CD14-positive monocyte (primary cell): ENCODE measurements around the gene MAPKAPK3. TPM values are rescaled to one million over a fixed set of nuclear protein-coding genes. Genes with fewer than 3 reads are reported as not detected.

ENCODE experiments used
- DNase-seq, 3 donors: peaks; one replicate each; pipeline ENCODE4 v3.0.0-alpha.2; 2011 to 2022
- H2AFZ ChIP-seq: 2 replicates; pipeline ENCODE4 v1.6.0; 2012; ENCODE audit warnings: mild to moderate bottlenecking, low read depth, low read length, inconsistent platforms; ENCODE audit not compliant: insufficient read depth, poor library complexity, severe bottlenecking
- H3K27ac ChIP-seq, 2 donors: 1 replicate in 1 of 2; 2 replicates in 1 of 2; pipeline ENCODE4 v1.5.1; 2012 to 2013; ENCODE audit warnings: low read length in 2 of 2, control low read depth in 1 of 2, inconsistent platforms in 1 of 2, low read depth in 1 of 2, mild to moderate bottlenecking in 1 of 2
- H3K27me3 ChIP-seq, 2 donors: one replicate each; pipeline versions ENCODE4 v1.6.0 to v1.6.1; 2011 to 2013; ENCODE audit warnings: low read length in 2 of 2; ENCODE audit not compliant: control insufficient read depth in 2 of 2, insufficient read depth in 2 of 2
- H3K36me3 ChIP-seq, 2 donors: replicated peaks in 1 of 2; 1 replicate in 1 of 2; 2 replicates in 1 of 2; pipeline versions ENCODE4 v1.5.1 to v1.6.1; 2012 to 2013; ENCODE audit warnings: low read length in 2 of 2, control low read depth in 1 of 2, inconsistent platforms in 1 of 2, mild to moderate bottlenecking in 1 of 2; ENCODE audit not compliant: insufficient read depth in 2 of 2, control insufficient read depth in 1 of 2
- H3K4me1 ChIP-seq, 2 donors: 1 replicate in 1 of 2; 2 replicates in 1 of 2; pipeline versions ENCODE4 v1.5.1 to v1.6.1; 2012 to 2013; ENCODE audit warnings: low read length in 2 of 2, control low read depth in 1 of 2, inconsistent platforms in 1 of 2, mild to moderate bottlenecking in 1 of 2, moderate library complexity in 1 of 2; ENCODE audit not compliant: insufficient read depth in 2 of 2, control insufficient read depth in 1 of 2
- H3K4me2 ChIP-seq: replicated peaks from 2 replicates; pipeline ENCODE3; 2012; ENCODE audit warnings: low read length, moderate library complexity, mild to moderate bottlenecking; ENCODE audit not compliant: poor library complexity, severe bottlenecking; ENCODE audit errors: extremely low read depth
- H3K4me3 ChIP-seq, 3 experiments: fragments of 200-600 bp in 1 of 3; sonication (generic) in 1 of 3; replicated peaks in 1 of 3; 1 replicate in 2 of 3; 2 replicates in 1 of 3; pipeline ENCODE4 v1.5.1; 2011 to 2013; ENCODE audit warnings: low read length in 3 of 3, mild to moderate bottlenecking in 3 of 3, control low read depth in 2 of 3, low read depth in 2 of 3, inconsistent platforms in 1 of 3, moderate library complexity in 1 of 3
- H3K79me2 ChIP-seq: 2 replicates; pipeline ENCODE4 v1.6.0; 2012; ENCODE audit warnings: mild to moderate bottlenecking, control low read depth, inconsistent platforms, low read length, moderate library complexity; ENCODE audit not compliant: insufficient read depth
- H3K9ac ChIP-seq: 2 replicates; pipeline ENCODE4 v1.6.0; 2017; ENCODE audit warnings: low read length, mild to moderate bottlenecking; ENCODE audit not compliant: insufficient read depth, poor library complexity, severe bottlenecking
- H3K9me3 ChIP-seq, 2 donors: replicated peaks in 1 of 2; 1 replicate in 1 of 2; 2 replicates in 1 of 2; pipeline versions ENCODE4 v1.5.1 to v1.6.1; 2012 to 2013; ENCODE audit warnings: low read length in 2 of 2, control low read depth in 1 of 2; ENCODE audit not compliant: control insufficient read depth in 1 of 2, insufficient read depth in 1 of 2
- H4K20me1 ChIP-seq: 2 replicates; pipeline ENCODE4 v1.6.0; 2012; ENCODE audit warnings: mild to moderate bottlenecking, low read length, control low read depth, moderate library complexity; ENCODE audit not compliant: insufficient read depth
- H3K27ac Mint-ChIP-seq, 7 donors: one replicate each; pipeline ENCODE4 v1.8.0; 2020; ENCODE audit warnings: mild to moderate bottlenecking in 7 of 7, mixed read lengths in 7 of 7, moderate library complexity in 6 of 7, inconsistent platforms in 2 of 7
- H3K27me3 Mint-ChIP-seq, 3 donors: one replicate each; pipeline ENCODE4 v1.8.0; 2021 to 2022; ENCODE audit warnings: low read depth in 3 of 3, mild to moderate bottlenecking in 3 of 3, mixed read lengths in 3 of 3, moderate library complexity in 3 of 3, inconsistent platforms in 1 of 3
- H3K36me3 Mint-ChIP-seq, 2 donors: one replicate each; pipeline ENCODE4 v1.8.0; 2020; ENCODE audit warnings: mixed read lengths in 2 of 2, inconsistent platforms in 1 of 2, mild to moderate bottlenecking in 1 of 2
- H3K4me1 Mint-ChIP-seq: one replicate; pipeline ENCODE4 v1.8.0; 2020; ENCODE audit warnings: mild to moderate bottlenecking, mixed read lengths
- H3K4me3 Mint-ChIP-seq, 2 donors: one replicate each; pipeline ENCODE4 v1.8.0; 2020; ENCODE audit warnings: mild to moderate bottlenecking in 2 of 2, mixed read lengths in 2 of 2, moderate library complexity in 1 of 2
- H3K9me3 Mint-ChIP-seq, 7 donors: one replicate each; pipeline ENCODE4 v1.8.0; 2020 to 2022; ENCODE audit warnings: mixed read lengths in 7 of 7, mild to moderate bottlenecking in 6 of 7, moderate library complexity in 6 of 7, inconsistent platforms in 2 of 7
- CTCF ChIP-seq: fragments of 200-600 bp; IDR thresholded peaks from one replicate; pipeline ENCODE4 v1.8.0; 2022; ENCODE audit warnings: antibody characterized with exemption, mild to moderate bottlenecking
- WGBS: methylation state at CpG from one replicate; pipeline ENCODE4 v1.1.5; 2013; ENCODE audit warnings: missing lambda C conversion rate; ENCODE audit not compliant: insufficient coverage; 5-methylcytosine and 5-hydroxymethylcytosine counted together
- intact Hi-C, 2 donors: fragments of 100-400 bp; cut with micrococcal nuclease; formaldehyde crosslinking; loops; one replicate each; pipeline versions ENCODE4 v1.15.0 to v1.15.1; 2023
- polyA plus RNA-seq, 3 donors: library from polyadenylated mRNA; depleted of rRNA in 1 of 3; unstranded in 2 of 3; stranded (reverse) in 1 of 3; fragments of 300-500 nt in 2 of 3; fragments of >200 nt in 1 of 3; fragmentation: Illumina TruSeq in 2 of 3; gene quantifications; 1 replicate in 2 of 3; 2 replicates in 1 of 3; pipeline ENCODE4 v1.2.3, GENCODE V29; 2012 to 2021

MAPKAPK3 gene
- polyA plus RNA-seq, 3 donors = 173 to 252 (median 201) TPM

GRCh38 chr3:50594253-50594785, 22.6 kb upstream of the MAPKAPK3 start:
- Histone ChIP-seq H4K20me1 (no peaks in the 10 kb centered on the region), H3K9me3 (no peaks in the 10 kb centered on the region), H3K79me2 (no peaks in the 10 kb centered on the region), H2AFZ (no peak overlapping the region), H3K4me3 (no peak overlapping the region), H3K27me3 (no peaks in the 10 kb centered on the region), H3K27ac (no peak overlapping the region), H3K9ac (no peak overlapping the region), H3K4me2 (no peak overlapping the region), H3K36me3 (no peaks in the 10 kb centered on the region), H3K4me1 (peaks cover 43 to 54% of the 10 kb centered on the region in 2 donors)
- H3K27ac Mint-ChIP-seq = peak overlapping the region in 1 of 7 donors; percentile 99
- H3K9me3 Mint-ChIP-seq = no peaks in the 10 kb centered on the region
- H3K4me3 Mint-ChIP-seq = no peak overlapping the region
- no peak for TF ChIP-seq CTCF
- intact Hi-C loops = no loop called here
- peaks cover 52% of the 10 kb centered on the region for H3K4me1 Mint-ChIP-seq
- 43% methylated on average over 2 of the region's 2 CpGs for WGBS
- H3K27me3 Mint-ChIP-seq = peaks cover 0 to 2% (median 0%) of the 10 kb centered on the region in 3 donors
- no peak for DNase-seq
- peaks cover 0 to 1% of the 10 kb centered on the region in 2 donors for H3K36me3 Mint-ChIP-seq

GRCh38 chr3:50599115-50599715, 17.7 kb upstream of the MAPKAPK3 start:
- H2AFZ ChIP-seq = no peak overlapping the region
- Mint-ChIP-seq H3K27me3 (peaks cover 0 to 1% (median 0%) of the 10 kb centered on the region in 3 donors), H3K27ac (peak overlapping the region in 2 of 7 donors; percentile 61 to 83), H3K36me3 (peaks cover 21 to 29% of the 10 kb centered on the region in 2 donors), H3K4me3 (no peak overlapping the region), H3K4me1 (peaks cover 62% of the 10 kb centered on the region), H3K9me3 (no peaks in the 10 kb centered on the region)
- H3K4me1 ChIP-seq = peaks cover 50 to 56% of the 10 kb centered on the region in 2 donors
- no peaks in the 10 kb centered on the region for H4K20me1 ChIP-seq
- intact Hi-C loops = no loop called here
- peaks cover 33% of the 10 kb centered on the region for H3K79me2 ChIP-seq
- no peak overlapping the region for H3K9ac ChIP-seq
- H3K4me2 ChIP-seq = no peak overlapping the region
- no peak for TF ChIP-seq CTCF
- WGBS = 90% methylated on average over 4 of the region's 6 CpGs
- no peaks in the 10 kb centered on the region for H3K9me3 ChIP-seq
- H3K27me3 ChIP-seq = no peaks in the 10 kb centered on the region
- peaks cover 5 to 7% of the 10 kb centered on the region in 2 donors for H3K36me3 ChIP-seq
- no peak overlapping the region for H3K4me3 ChIP-seq
- no peak for DNase-seq
- H3K27ac ChIP-seq = peak overlapping the region; percentile 8 to 85
